Activated naive CD8-positive, alpha-beta T cell treated with anti-CD3 and anti-CD28 coated beads, Interleukin-2, amount 50 U/mL, for 24 hours (primary cell): ENCODE measurements around the gene STARD7.

Experiments used
- ATAC-seq: fragments of 150-1000 bp; cut with Tn5 transposase; one replicate; pipeline ENCODE4 v1.10.0; 2021
- DNase-seq: peaks from one replicate; pipeline ENCODE4 v3.0.0; 2021
- H3K27ac Mint-ChIP-seq: one replicate; pipeline ENCODE4 v1.8.0; 2021; ENCODE audit warnings: mild to moderate bottlenecking, mixed read lengths
- H3K27me3 Mint-ChIP-seq: one replicate; pipeline ENCODE4 v1.8.0; 2021; ENCODE audit warnings: mixed read lengths
- H3K36me3 Mint-ChIP-seq: one replicate; pipeline ENCODE4 v1.8.0; 2021; ENCODE audit warnings: low read depth, mixed read lengths
- H3K4me1 Mint-ChIP-seq: one replicate; pipeline ENCODE4 v1.8.0; 2021; ENCODE audit warnings: mixed read lengths
- H3K4me3 Mint-ChIP-seq: one replicate; pipeline ENCODE4 v1.8.0; 2021; ENCODE audit warnings: mild to moderate bottlenecking, moderate library complexity, mixed read lengths
- H3K9me3 Mint-ChIP-seq: one replicate; pipeline ENCODE4 v1.8.0; 2021; ENCODE audit warnings: mixed read lengths

Gene STARD7

GRCh38 chr2:96197546-96198255, 10.9 kb downstream of the STARD7 start:
- no peak for DNase-seq
- ATAC-seq = no peak
- H3K36me3 Mint-ChIP-seq = peaks cover 42% of the 10 kb centered on the region
- no peak overlapping the region for H3K4me3 Mint-ChIP-seq
- H3K27ac Mint-ChIP-seq = no peak overlapping the region
- H3K4me1 Mint-ChIP-seq = peaks cover 43% of the 10 kb centered on the region
- H3K27me3 Mint-ChIP-seq = no peaks in the 10 kb centered on the region
- no peaks in the 10 kb centered on the region for H3K9me3 Mint-ChIP-seq

GRCh38 chr2:96195410-96196066, 13.1 kb downstream of the STARD7 start:
- Mint-ChIP-seq H3K4me3 (no peak overlapping the region), H3K36me3 (peaks cover 58% of the 10 kb centered on the region), H3K9me3 (no peaks in the 10 kb centered on the region), H3K4me1 (peaks cover 26% of the 10 kb centered on the region), H3K27ac (peak overlapping the region; percentile 39), H3K27me3 (no peaks in the 10 kb centered on the region)
- DNase-seq = no peak
- ATAC-seq = no peak

- no peaks in the 10 kb centered on the region for H3K9me3 Mint-ChIP-seq
- ATAC-seq (no peak), DNase-seq (no peak)
- peaks cover 58% of the 10 kb centered on the region for H3K36me3 Mint-ChIP-seq
- H3K27ac Mint-ChIP-seq = no peak overlapping the region
- H3K4me1 Mint-ChIP-seq = peaks cover 2% of the 10 kb centered on the region
- no peaks in the 10 kb centered on the region for H3K27me3 Mint-ChIP-seq
- H3K4me3 Mint-ChIP-seq = no peak overlapping the region
These were observed 16.5 kb downstream of the STARD7 start for GRCh38 chr2:96191937-96192670.

- H3K9me3 Mint-ChIP-seq = no peaks in the 10 kb centered on the region
- no peak for DNase-seq
- no peak overlapping the region for H3K4me3 Mint-ChIP-seq
- peaks cover 70% of the 10 kb centered on the region for H3K36me3 Mint-ChIP-seq
- peaks cover 2% of the 10 kb centered on the region for H3K4me1 Mint-ChIP-seq
- no peaks in the 10 kb centered on the region for H3K27me3 Mint-ChIP-seq
- H3K27ac Mint-ChIP-seq = no peak overlapping the region
- no peak for ATAC-seq
These were observed 19.7 kb downstream of the STARD7 start for GRCh38 chr2:96188821-96189526.

GRCh38 chr2:96186562-96186961, 22.1 kb downstream of the STARD7 start:
- no peak for ATAC-seq
- DNase-seq = no peak
- H3K9me3 Mint-ChIP-seq = no peaks in the 10 kb centered on the region
- no peaks in the 10 kb centered on the region for H3K27me3 Mint-ChIP-seq
- no peak overlapping the region for H3K4me3 Mint-ChIP-seq
- H3K36me3 Mint-ChIP-seq = peaks cover 48% of the 10 kb centered on the region
- no peak overlapping the region for H3K27ac Mint-ChIP-seq
- H3K4me1 Mint-ChIP-seq = peaks cover 3% of the 10 kb centered on the region

- peaks cover 4% of the 10 kb centered on the region for H3K4me1 Mint-ChIP-seq
- no peak overlapping the region for H3K27ac Mint-ChIP-seq
- DNase-seq = no peak
- H3K4me3 Mint-ChIP-seq = no peak overlapping the region
- no peaks in the 10 kb centered on the region for H3K9me3 Mint-ChIP-seq
- H3K36me3 Mint-ChIP-seq = peaks cover 43% of the 10 kb centered on the region
- H3K27me3 Mint-ChIP-seq = no peaks in the 10 kb centered on the region
- ATAC-seq = no peak
These were observed 23.1 kb downstream of the STARD7 start for GRCh38 chr2:96185516-96185915.

- Mint-ChIP-seq H3K36me3 (peaks cover 43% of the 10 kb centered on the region), H3K27me3 (no peaks in the 10 kb centered on the region), H3K4me3 (no peak overlapping the region)
These were observed 23.6 kb downstream of the STARD7 start for GRCh38 chr2:96184989-96185388.

GRCh38 chr2:96184188-96184587, 24.4 kb downstream of the STARD7 start:
- DNase-seq = no peak
- ATAC-seq = no peak
- Mint-ChIP-seq H3K36me3 (peaks cover 39% of the 10 kb centered on the region), H3K9me3 (no peaks in the 10 kb centered on the region), H3K4me3 (no peak overlapping the region), H3K4me1 (peaks cover 7% of the 10 kb centered on the region), H3K27ac (no peak overlapping the region), H3K27me3 (no peaks in the 10 kb centered on the region)

More at GRCh38 chr2:96184989-96185388, 23.6 kb downstream of the STARD7 start:
- Mint-ChIP-seq H3K9me3 (no peaks in the 10 kb centered on the region), H3K27ac (peak overlapping the region; percentile 14), H3K4me1 (peaks cover 4% of the 10 kb centered on the region)
- DNase-seq (no peak), ATAC-seq (no peak)

GRCh38 chr2:96181529-96181928, 27.1 kb downstream of the STARD7 start:
- H3K4me3 Mint-ChIP-seq = no peak overlapping the region
- peaks cover 28% of the 10 kb centered on the region for H3K36me3 Mint-ChIP-seq
- ATAC-seq (no peak), DNase-seq (no peak)
- no peak overlapping the region for H3K27ac Mint-ChIP-seq
- no peaks in the 10 kb centered on the region for H3K9me3 Mint-ChIP-seq
- no peaks in the 10 kb centered on the region for H3K27me3 Mint-ChIP-seq
- peaks cover 7% of the 10 kb centered on the region for H3K4me1 Mint-ChIP-seq

- H3K4me3 Mint-ChIP-seq = no peak overlapping the region
- ATAC-seq = no peak
- no peak overlapping the region for H3K27ac Mint-ChIP-seq
- peaks cover 18% of the 10 kb centered on the region for H3K36me3 Mint-ChIP-seq
- no peaks in the 10 kb centered on the region for H3K27me3 Mint-ChIP-seq
- H3K4me1 Mint-ChIP-seq = peaks cover 7% of the 10 kb centered on the region
- DNase-seq = no peak
- H3K9me3 Mint-ChIP-seq = no peaks in the 10 kb centered on the region
These were observed 28.1 kb downstream of the STARD7 start for GRCh38 chr2:96180521-96180920.

- no peaks in the 10 kb centered on the region for H3K27me3 Mint-ChIP-seq
- H3K4me1 Mint-ChIP-seq = peaks cover 7% of the 10 kb centered on the region
- ATAC-seq = no peak
- H3K36me3 Mint-ChIP-seq = peaks cover 12% of the 10 kb centered on the region
- H3K4me3 Mint-ChIP-seq = no peak overlapping the region
- no peak for DNase-seq
- H3K27ac Mint-ChIP-seq = no peak overlapping the region
- H3K9me3 Mint-ChIP-seq = no peaks in the 10 kb centered on the region
These were observed 28.6 kb downstream of the STARD7 start for GRCh38 chr2:96180002-96180401.

- DNase-seq (no peak), ATAC-seq (no peak)
- H3K4me3 Mint-ChIP-seq = no peak overlapping the region
- peaks cover 26% of the 10 kb centered on the region for H3K4me1 Mint-ChIP-seq
- H3K27ac Mint-ChIP-seq = no peak overlapping the region
- H3K36me3 Mint-ChIP-seq = no peaks in the 10 kb centered on the region
- no peaks in the 10 kb centered on the region for H3K27me3 Mint-ChIP-seq
- no peaks in the 10 kb centered on the region for H3K9me3 Mint-ChIP-seq
These were observed 32.0 kb downstream of the STARD7 start for GRCh38 chr2:96176661-96177060.

GRCh38 chr2:96175951-96176350, 32.7 kb downstream of the STARD7 start:
- ATAC-seq = no peak
- no peaks in the 10 kb centered on the region for H3K9me3 Mint-ChIP-seq
- H3K4me1 Mint-ChIP-seq = peaks cover 26% of the 10 kb centered on the region
- H3K36me3 Mint-ChIP-seq = no peaks in the 10 kb centered on the region
- no peak for DNase-seq
- no peak overlapping the region for H3K4me3 Mint-ChIP-seq
- no peak overlapping the region for H3K27ac Mint-ChIP-seq
- H3K27me3 Mint-ChIP-seq = no peaks in the 10 kb centered on the region

- Mint-ChIP-seq H3K4me1 (peaks cover 29% of the 10 kb centered on the region), H3K27ac (peak overlapping the region; percentile 82), H3K36me3 (no peaks in the 10 kb centered on the region), H3K9me3 (peaks cover 6% of the 10 kb centered on the region), H3K4me3 (peak overlapping the region; percentile 55), H3K27me3 (no peaks in the 10 kb centered on the region)
- DNase-seq (peak; percentile 88), ATAC-seq (peak; percentile 93)
These were observed 34.1 kb downstream of the STARD7 start for GRCh38 chr2:96174251-96175144.
